ENCODE results near the gene C1orf167.
A peak's percentile ranks its signal among the peaks of the same experiment; 100 is the strongest.

C1orf167 gene

GRCh38 chr1:11748294-11749202 is 13.4 kb upstream of the C1orf167 start:
- TF ChIP-seq CTCF (IDR thresholded peaks at IDR 0.05) = no peak

DNA sequence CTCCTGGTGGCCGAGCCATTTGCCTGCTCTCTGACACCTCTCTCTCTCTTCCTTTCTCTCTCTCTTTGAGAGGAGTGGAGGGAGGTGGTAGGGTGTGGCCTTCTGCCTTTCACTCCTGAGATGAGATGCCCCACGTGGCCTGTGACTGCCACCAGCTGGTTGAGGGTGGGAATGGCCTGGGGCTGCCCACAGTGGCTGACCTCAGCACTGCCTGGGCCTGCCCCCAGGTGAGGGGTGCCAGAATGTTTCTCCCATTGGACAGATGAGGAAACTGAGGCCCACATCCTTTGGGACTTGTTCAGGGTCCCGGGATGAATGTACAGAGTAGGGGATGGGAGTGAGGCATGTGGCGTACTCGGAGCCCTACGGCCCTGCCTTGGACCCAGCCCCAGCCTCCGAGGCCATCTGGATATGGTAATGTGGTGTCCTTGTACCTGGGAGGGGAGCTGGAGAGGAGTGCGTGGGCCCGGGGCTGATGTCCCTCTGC is 12.7 kb upstream of the C1orf167 start:
- peak; percentile 62 for TF ChIP-seq CTCF (IDR thresholded peaks at IDR 0.05)

- TF ChIP-seq CTCF (IDR thresholded peaks at IDR 0.05) = no peak
Observed at GRCh38 chr1:11749996-11750395, 12.0 kb upstream of the C1orf167 start.

GRCh38 chr1:11751087-11751486 is 10.9 kb upstream of the C1orf167 start:
- TF ChIP-seq CTCF (IDR thresholded peaks at IDR 0.05) = no peak

DNA sequence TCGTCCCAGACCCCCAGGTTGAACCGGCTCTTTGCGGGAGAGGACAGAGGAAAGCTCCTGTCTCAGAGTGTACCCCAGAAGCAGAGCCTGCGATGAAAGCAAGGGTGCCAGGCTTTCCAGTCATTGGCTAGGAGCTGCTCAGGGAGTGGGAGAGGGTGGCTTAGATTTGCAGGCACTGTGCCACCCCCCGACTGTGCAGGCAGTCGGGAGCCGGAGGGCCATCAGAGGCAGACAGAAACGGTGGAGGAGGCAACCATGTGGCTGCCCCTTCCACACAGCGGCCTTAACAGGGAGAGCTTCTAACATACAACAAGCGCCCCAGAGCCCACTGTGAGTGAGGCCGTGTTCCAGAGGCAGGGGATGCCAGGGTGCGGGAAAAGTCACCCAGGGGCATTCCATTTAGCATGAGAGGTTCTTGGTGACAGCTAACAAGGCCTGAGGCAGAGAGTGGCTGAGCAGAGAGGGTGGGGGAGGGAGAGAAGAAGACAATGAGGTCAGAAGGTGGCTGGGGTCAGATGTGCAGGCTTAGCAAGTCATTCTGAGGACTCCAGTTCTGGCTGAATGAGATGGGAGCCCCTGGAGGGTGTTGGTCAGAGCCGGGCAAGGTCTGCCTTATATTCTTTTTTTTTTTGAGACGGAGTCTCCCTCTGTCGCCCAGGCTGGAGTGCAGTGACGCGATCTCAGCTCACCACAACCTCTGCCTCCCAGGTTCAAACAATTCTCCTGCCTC is 9.5 kb upstream of the C1orf167 start:
- TF ChIP-seq CTCF (IDR thresholded peaks at IDR 0.05) = no peak

DNA sequence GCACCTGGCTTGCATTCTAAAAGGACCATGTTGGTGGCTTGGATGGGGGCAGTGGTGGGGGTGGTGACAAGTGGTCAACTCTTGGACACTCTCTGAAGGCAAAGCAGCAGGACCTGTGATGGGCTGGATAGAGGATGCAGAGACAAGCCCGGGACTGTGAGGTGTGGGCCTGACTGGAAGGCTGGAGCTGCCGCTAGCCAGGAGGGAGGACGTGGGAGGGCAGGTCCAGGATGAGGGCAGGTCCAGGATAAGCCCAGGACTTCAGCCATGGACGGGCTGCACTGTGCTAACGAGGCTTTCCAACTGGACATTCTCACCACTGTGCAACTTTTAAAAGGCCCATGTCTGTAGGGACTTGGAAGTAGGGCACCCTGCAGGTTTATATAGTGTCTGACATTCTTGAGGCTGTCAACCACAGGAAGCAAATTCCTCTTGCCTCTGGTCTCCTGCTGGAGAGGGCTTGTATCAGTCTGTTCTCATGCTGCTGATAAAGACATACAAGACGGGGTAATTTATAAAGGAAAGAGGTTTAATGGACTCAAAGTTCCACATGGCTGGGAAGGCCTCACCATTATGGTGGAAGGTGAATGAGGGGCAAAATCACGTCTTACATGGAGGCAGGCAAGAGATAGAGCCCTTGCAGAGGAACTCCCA is 8.3 kb upstream of the C1orf167 start:
- TF ChIP-seq CTCF (IDR thresholded peaks at IDR 0.05) = no peak

- no peak for TF ChIP-seq CTCF (IDR thresholded peaks at IDR 0.05)
Observed at GRCh38 chr1:11757047-11757446, 4.9 kb upstream of the C1orf167 start.
